OCI-LY1 (cell line): ENCODE data around the gene PCF11.

ENCODE experiments used
- EZH2 ChIP-seq: fragments of 200-600 bp; sonication (generic), shearing (Covaris generic); IDR thresholded peaks from 2 replicates; pipeline ENCODE4 v1.8.0; 2017; ENCODE audit warnings: borderline replicate concordance, mixed run types, mild to moderate bottlenecking, antibody characterized with exemption, low read length, moderate library complexity, mixed read lengths
- TF ChIP-seq, protein P1 (sequence below): fragments of 200-600 bp; sonication (generic), shearing (Covaris generic); IDR thresholded peaks from 2 replicates; pipeline ENCODE4 v1.5.1; 2017; ENCODE audit warnings: mild to moderate bottlenecking, antibody characterized with exemption, low read length, moderate library complexity, mixed read lengths

DNA sequence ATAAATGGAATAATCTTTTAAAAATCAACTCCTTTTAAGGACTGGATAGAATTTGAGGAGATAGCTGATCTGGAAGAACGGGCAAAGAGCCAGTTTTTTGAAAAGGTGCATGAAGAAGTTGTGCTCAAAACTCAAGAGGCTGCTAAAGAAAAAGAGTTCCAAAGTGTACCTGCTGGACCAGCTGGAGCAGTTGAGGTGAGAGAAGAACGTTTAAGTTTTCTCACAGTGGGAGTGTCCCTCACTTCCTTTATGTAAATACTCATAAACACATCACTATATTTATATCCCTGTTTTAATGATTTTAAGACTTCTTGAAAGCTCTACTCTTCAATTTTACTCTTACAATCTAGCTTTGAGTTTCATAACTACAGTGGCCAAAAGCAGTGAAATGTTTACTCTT, 24.9 kb downstream of the PCF11 start:
- TF ChIP-seq, protein P1, sequence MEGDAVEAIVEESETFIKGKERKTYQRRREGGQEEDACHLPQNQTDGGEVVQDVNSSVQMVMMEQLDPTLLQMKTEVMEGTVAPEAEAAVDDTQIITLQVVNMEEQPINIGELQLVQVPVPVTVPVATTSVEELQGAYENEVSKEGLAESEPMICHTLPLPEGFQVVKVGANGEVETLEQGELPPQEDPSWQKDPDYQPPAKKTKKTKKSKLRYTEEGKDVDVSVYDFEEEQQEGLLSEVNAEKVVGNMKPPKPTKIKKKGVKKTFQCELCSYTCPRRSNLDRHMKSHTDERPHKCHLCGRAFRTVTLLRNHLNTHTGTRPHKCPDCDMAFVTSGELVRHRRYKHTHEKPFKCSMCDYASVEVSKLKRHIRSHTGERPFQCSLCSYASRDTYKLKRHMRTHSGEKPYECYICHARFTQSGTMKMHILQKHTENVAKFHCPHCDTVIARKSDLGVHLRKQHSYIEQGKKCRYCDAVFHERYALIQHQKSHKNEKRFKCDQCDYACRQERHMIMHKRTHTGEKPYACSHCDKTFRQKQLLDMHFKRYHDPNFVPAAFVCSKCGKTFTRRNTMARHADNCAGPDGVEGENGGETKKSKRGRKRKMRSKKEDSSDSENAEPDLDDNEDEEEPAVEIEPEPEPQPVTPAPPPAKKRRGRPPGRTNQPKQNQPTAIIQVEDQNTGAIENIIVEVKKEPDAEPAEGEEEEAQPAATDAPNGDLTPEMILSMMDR = no peak
- no peak for TF ChIP-seq EZH2
